GM12878 (cell line): ENCODE data around the gene ARFIP1. TPM values are rescaled to one million over a fixed set of nuclear protein-coding genes. Genes with fewer than 3 reads are reported as not detected.

ENCODE experiments used
- ATAC-seq: fragments of 200-7000 bp; cut with Tn5 transposase; 3 replicates; pipeline ENCODE4 v1.9.1; 2020; ENCODE audit warnings: mild to moderate bottlenecking, moderate library complexity
- BruUV-seq: library from RNA; stranded (reverse); fragments of 400-500 nt; replicated peaks from 2 replicates; lab custom pipeline; 2021; lab: Mats Ljungman, UMichigan
- CTCF ChIA-PET: fragments of 300-600 bp; sonication (Branson Sonifier 250); formaldehyde crosslinking; extraction: SDS; loops from one replicate; lab custom pipeline; 2021; ENCODE audit warnings: inconsistent platforms; lab: Yijun Ruan, JAX
- POLR2A ChIA-PET: fragments of 350-600 bp; formaldehyde crosslinking; extraction: SDS; loops from one replicate; lab custom pipeline; 2021; ENCODE audit warnings: inconsistent platforms; lab: Charles Lee
- RAD21 ChIA-PET: fragments of 300-600 bp; sonication (Branson Sonifier 250); formaldehyde crosslinking; loops from one replicate; lab custom pipeline; 2023; ENCODE audit warnings: antibody characterized with exemption; ENCODE audit not compliant: unreplicated experiment; lab: Charles Lee
- SMC1A ChIA-PET: fragments of 300-600 bp; sonication (Branson Sonifier 250); formaldehyde crosslinking; loops from one replicate; lab custom pipeline; 2023; ENCODE audit not compliant: unreplicated experiment, uncharacterized antibody; lab: Charles Lee
- DNase-seq: peaks from one replicate; pipeline ENCODE4 v3.0.0-alpha.2; 2011; ENCODE audit warnings: low read depth, low spot score
- FAIRE-seq: peaks from 3 replicates; lab custom pipeline; 2011; peaks lifted over from hg19 to GRCh38; lab: Jason Lieb, UNC
- H2AFZ ChIP-seq: 2 replicates; pipeline ENCODE4 v1.6.0; 2011; ENCODE audit warnings: low read depth, low read length, control low read depth; ENCODE audit not compliant: control insufficient read depth
- H3K27ac ChIP-seq: 2 replicates; pipeline ENCODE4 v1.5.1; 2011; ENCODE audit warnings: control low read depth; ENCODE audit not compliant: control insufficient read depth, insufficient read depth
- H3K27me3 ChIP-seq, 2 experiments: replicated peaks in 1 of 2; 2 replicates each; pipeline versions ENCODE4 v1.6.0 to v1.6.1; 2011; ENCODE audit warnings: low read length in 1 of 2; ENCODE audit not compliant: control insufficient read depth in 2 of 2, insufficient read depth in 2 of 2
- H3K36me3 ChIP-seq, 2 experiments: 2 replicates each; pipeline ENCODE4 v1.5.1; 2011; ENCODE audit warnings: low read length in 1 of 2; ENCODE audit not compliant: control insufficient read depth in 2 of 2, insufficient read depth in 2 of 2
- H3K4me1 ChIP-seq: 2 replicates; pipeline ENCODE4 v1.6.1; 2011; ENCODE audit warnings: mild to moderate bottlenecking, low read length, moderate library complexity, mixed read lengths; ENCODE audit not compliant: control insufficient read depth, insufficient read depth
- H3K4me2 ChIP-seq: 2 replicates; pipeline ENCODE4 v1.6.0; 2011; ENCODE audit warnings: control low read depth; ENCODE audit not compliant: control insufficient read depth, insufficient read depth
- H3K4me3 ChIP-seq: fragments of 200-600 bp; sonication (generic); 2 replicates; pipeline ENCODE4 v1.5.1; 2016
- H3K79me2 ChIP-seq: 2 replicates; pipeline ENCODE4 v1.6.0; 2011; ENCODE audit warnings: low read length; ENCODE audit not compliant: control insufficient read depth, insufficient read depth
- H3K9ac ChIP-seq: 2 replicates; pipeline ENCODE4 v1.8.0; 2011; ENCODE audit warnings: low read length, control low read depth, mixed read lengths; ENCODE audit not compliant: control insufficient read depth, insufficient read depth
- H3K9me3 ChIP-seq: replicated peaks from 3 replicates; pipeline ENCODE4 v1.5.1; 2011; ENCODE audit warnings: mild to moderate bottlenecking, low read length; ENCODE audit not compliant: control insufficient read depth, insufficient read depth
- H4K20me1 ChIP-seq: 2 replicates; pipeline ENCODE4 v1.6.0; 2011; ENCODE audit not compliant: control insufficient read depth, insufficient read depth
- ATF7 ChIP-seq: fragments of 450-650 bp; IDR thresholded peaks from 2 replicates; pipeline ENCODE4 v1.6.1; 2016; ENCODE audit warnings: low read depth, mild to moderate bottlenecking
- ETV6 ChIP-seq, 2 experiments: fragments of 450-650 bp in 1 of 2; IDR thresholded peaks in 1 of 2; conservative IDR thresholded peaks in 1 of 2; 2 replicates each; pipeline ENCODE4 v1.6.1; 2014; ENCODE audit warnings: antibody characterized with exemption in 1 of 2, borderline replicate concordance in 1 of 2, low read depth in 1 of 2, mild to moderate bottlenecking in 1 of 2, moderate library complexity in 1 of 2
- MTA2 ChIP-seq: fragments of 450-650 bp; IDR thresholded peaks from 2 replicates; pipeline ENCODE4 v1.6.1; 2016; ENCODE audit warnings: low read depth, mild to moderate bottlenecking, moderate library complexity
- MYB ChIP-seq: fragments of 150-350 bp; IDR thresholded peaks from 2 replicates; pipeline ENCODE4 v1.6.1; 2014; ENCODE audit warnings: mild to moderate bottlenecking, low read depth, low read length, borderline replicate concordance
- RB1 ChIP-seq: fragments of 450-650 bp; formaldehyde crosslinking; IDR thresholded peaks from 2 replicates; pipeline ENCODE4 v1.6.1; 2017; ENCODE audit warnings: mild to moderate bottlenecking, borderline replicate concordance
- SREBF1 ChIP-seq: IDR thresholded peaks from 2 replicates; pipeline ENCODE4 v1.6.1; 2012; ENCODE audit warnings: mild to moderate bottlenecking, low read length
- TBL1XR1 ChIP-seq: IDR thresholded peaks from 2 replicates; pipeline ENCODE4 v1.6.1; 2012; ENCODE audit warnings: low read depth, low read length, improper control_type of control experiment
- TCF7 ChIP-seq: IDR thresholded peaks from 2 replicates; pipeline ENCODE4 v1.6.1; 2014; ENCODE audit warnings: antibody characterized with exemption, borderline replicate concordance
- WRNIP1 ChIP-seq: IDR thresholded peaks from 2 replicates; pipeline ENCODE4 v1.6.1; 2011; ENCODE audit warnings: low read depth, low read length, improper control_type of control experiment, borderline replicate concordance
- ZNF622 ChIP-seq: fragments of 450-650 bp; IDR thresholded peaks from 2 replicates; pipeline ENCODE4 v1.6.1; 2017; ENCODE audit warnings: mild to moderate bottlenecking, inconsistent platforms
- WGBS: methylation state at CpG from one replicate; pipeline ENCODE4 v1.1.6; 2016; ENCODE audit warnings: low lambda C conversion rate; ENCODE audit not compliant: insufficient replicate concordance, insufficient coverage; ENCODE audit errors: missing lambda C conversion rate; 5-methylcytosine and 5-hydroxymethylcytosine counted together
- in situ Hi-C: fragments of 300-500 bp; cut with MboI; formaldehyde crosslinking; loops from 9 replicates; pipeline ENCODE4 v1.14.3; 2018; ENCODE audit warnings: mixed read lengths
- intact Hi-C: fragments of 100-400 bp; cut with micrococcal nuclease; formaldehyde crosslinking; loops from one replicate; pipeline ENCODE4 v1.14.2; 2022; ENCODE audit not compliant: unreplicated experiment
- polyA plus RNA-seq, 11 experiments: library from polyadenylated mRNA; depleted of rRNA in 4 of 11; unstranded in 6 of 11; stranded (reverse) in 5 of 11; fragments of >200 nt; fragmentation: Nextera tagmentation in 4 of 11; fragmentation: Illumina TruSeq in 1 of 11; extraction: Ambion mirVana in 4 of 11; extraction: Trizol in 1 of 11; gene quantifications; 1 replicate in 1 of 11; 2 replicates in 10 of 11; pipeline versions ENCODE4 v1.2.1 to v1.2.3, GENCODE V29; 2011 to 2016; ENCODE audit warnings: inconsistent platforms in 2 of 11, missing spikeins in 2 of 11, low read depth in 1 of 11
- total RNA-seq, 4 experiments: library from RNA; depleted of rRNA in 3 of 4; stranded (reverse); fragments of >200 nt in 3 of 4; fragmentation: Illumina TruSeq in 1 of 4; extraction: Trizol in 1 of 4; gene quantifications; 2 replicates each; pipeline versions ENCODE4 v1.2.1 to v1.2.3, GENCODE V29; 2013 to 2021
- TF ChIP-seq, protein P1 (sequence below): fragments of 450-650 bp; IDR thresholded peaks from 2 replicates; pipeline ENCODE4 v1.6.1; 2018; ENCODE audit warnings: borderline replicate concordance, mild to moderate bottlenecking; ENCODE audit not compliant: partially characterized antibody
- TF ChIP-seq, protein P2 (sequence below): IDR thresholded peaks from 2 replicates; pipeline ENCODE4 v1.6.1; 2011; ENCODE audit warnings: borderline replicate concordance, low read depth, mild to moderate bottlenecking, moderate library complexity, low read length; ENCODE audit not compliant: insufficient read depth, poor library complexity, severe bottlenecking
- TF ChIP-seq, protein P3 (sequence below): IDR thresholded peaks from 2 replicates; pipeline ENCODE4 v1.6.1; 2012; ENCODE audit warnings: low read depth, low read length, improper control_type of control experiment
- TF ChIP-seq, protein P4 (sequence below): IDR thresholded peaks from 2 replicates; pipeline ENCODE4 v1.6.1; 2012; ENCODE audit warnings: low read depth, low read length, improper control_type of control experiment

The ARFIP1 gene
- total and polyA plus RNA-seq, 10 of the 15 experiments (the other 5 are each of a cell fraction or from before 2014, with no cell fraction given): 9.5 to 21.7 (median 15.4) TPM

DNA sequence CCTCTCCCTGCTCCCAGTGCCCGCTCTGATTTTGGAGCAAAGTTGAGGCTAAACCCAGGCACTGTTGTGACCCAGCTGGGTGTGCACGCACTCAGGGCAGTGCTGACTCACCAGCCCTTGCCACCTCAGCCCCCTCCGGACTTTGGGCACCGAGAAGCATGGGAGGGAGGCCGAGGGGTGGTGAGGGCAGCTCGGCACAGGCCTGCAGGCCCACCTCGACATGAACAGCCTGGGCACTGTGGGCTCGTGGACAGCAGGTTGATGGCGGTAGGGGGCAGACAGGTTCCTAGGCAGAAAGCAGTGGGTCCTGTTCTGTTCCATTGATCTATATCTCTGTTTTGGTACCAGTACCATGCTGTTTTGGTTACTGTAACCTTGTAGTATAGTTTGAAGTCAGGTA, 31.1 kb upstream of the ARFIP1 start (continued):
- TF ChIP-seq, protein P1, sequence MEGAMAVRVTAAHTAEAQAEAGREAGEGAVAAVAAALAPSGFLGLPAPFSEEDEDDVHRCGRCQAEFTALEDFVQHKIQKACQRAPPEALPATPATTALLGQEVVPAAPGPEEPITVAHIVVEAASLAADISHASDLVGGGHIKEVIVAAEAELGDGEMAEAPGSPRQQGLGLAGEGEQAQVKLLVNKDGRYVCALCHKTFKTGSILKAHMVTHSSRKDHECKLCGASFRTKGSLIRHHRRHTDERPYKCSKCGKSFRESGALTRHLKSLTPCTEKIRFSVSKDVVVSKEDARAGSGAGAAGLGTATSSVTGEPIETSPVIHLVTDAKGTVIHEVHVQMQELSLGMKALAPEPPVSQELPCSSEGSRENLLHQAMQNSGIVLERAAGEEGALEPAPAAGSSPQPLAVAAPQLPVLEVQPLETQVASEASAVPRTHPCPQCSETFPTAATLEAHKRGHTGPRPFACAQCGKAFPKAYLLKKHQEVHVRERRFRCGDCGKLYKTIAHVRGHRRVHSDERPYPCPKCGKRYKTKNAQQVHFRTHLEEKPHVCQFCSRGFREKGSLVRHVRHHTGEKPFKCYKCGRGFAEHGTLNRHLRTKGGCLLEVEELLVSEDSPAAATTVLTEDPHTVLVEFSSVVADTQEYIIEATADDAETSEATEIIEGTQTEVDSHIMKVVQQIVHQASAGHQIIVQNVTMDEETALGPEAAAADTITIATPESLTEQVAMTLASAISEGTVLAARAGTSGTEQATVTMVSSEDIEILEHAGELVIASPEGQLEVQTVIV: no peak
- TF ChIP-seq SREBF1 (no peak), ATF7 (no peak)

DNA sequence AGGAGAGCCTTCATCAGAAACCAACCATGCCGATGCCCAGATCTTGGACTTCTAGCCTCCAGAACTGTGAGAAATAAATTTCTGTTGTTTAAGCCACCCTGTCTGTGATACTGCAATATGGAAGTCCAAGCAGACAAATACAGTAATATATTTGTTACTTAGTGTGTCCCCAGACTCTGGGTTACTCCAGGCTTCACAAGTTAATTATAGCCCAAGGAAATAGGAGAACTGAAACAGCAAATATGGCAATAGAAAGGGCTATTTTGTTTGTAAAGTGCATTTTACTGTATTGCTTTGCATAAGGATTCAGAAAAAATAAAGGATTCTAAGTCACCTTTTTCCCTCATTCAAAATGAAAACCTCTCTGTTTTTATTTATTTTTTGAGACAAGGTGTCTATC, 16.0 kb upstream of the ARFIP1 start:
- no TSS peak for BruUV-seq
- no peaks in the 10 kb centered on the region for H4K20me1 ChIP-seq
- no peak overlapping the region for H3K27ac ChIP-seq
- POLR2A ChIA-PET: no interaction called here
- H3K4me1 ChIP-seq: no peaks in the 10 kb centered on the region
- intact Hi-C loops (no loop called here), in situ Hi-C loops (no loop called here)
- no peak for DNase-seq
- no peak overlapping the region for H3K4me2 ChIP-seq
- no peak for ATAC-seq
- CTCF ChIA-PET: no interaction called here
- no peaks in the 10 kb centered on the region for H3K9me3 ChIP-seq
- RAD21 ChIA-PET: no interaction called here
- TF ChIP-seq TCF7 (no peak), WRNIP1 (no peak), MTA2 (no peak), ETV6 (conservative IDR thresholded peaks at IDR 0.05 in 1 of 2, IDR thresholded peaks at IDR 0.05 in 1 of 2; ENCODE audit: borderline replicate concordance in 1 of 2, low read depth in 1 of 2) (no peak), ZNF622 (no peak), TBL1XR1 (no peak), RB1 (no peak), MYB (no peak)
- TF ChIP-seq, protein P2, sequence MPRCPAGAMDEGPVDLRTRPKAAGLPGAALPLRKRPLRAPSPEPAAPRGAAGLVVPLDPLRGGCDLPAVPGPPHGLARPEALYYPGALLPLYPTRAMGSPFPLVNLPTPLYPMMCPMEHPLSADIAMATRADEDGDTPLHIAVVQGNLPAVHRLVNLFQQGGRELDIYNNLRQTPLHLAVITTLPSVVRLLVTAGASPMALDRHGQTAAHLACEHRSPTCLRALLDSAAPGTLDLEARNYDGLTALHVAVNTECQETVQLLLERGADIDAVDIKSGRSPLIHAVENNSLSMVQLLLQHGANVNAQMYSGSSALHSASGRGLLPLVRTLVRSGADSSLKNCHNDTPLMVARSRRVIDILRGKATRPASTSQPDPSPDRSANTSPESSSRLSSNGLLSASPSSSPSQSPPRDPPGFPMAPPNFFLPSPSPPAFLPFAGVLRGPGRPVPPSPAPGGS: no peak
- TF ChIP-seq, protein P3, sequence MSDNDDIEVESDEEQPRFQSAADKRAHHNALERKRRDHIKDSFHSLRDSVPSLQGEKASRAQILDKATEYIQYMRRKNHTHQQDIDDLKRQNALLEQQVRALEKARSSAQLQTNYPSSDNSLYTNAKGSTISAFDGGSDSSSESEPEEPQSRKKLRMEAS: no peak
- TF ChIP-seq, protein P4, sequence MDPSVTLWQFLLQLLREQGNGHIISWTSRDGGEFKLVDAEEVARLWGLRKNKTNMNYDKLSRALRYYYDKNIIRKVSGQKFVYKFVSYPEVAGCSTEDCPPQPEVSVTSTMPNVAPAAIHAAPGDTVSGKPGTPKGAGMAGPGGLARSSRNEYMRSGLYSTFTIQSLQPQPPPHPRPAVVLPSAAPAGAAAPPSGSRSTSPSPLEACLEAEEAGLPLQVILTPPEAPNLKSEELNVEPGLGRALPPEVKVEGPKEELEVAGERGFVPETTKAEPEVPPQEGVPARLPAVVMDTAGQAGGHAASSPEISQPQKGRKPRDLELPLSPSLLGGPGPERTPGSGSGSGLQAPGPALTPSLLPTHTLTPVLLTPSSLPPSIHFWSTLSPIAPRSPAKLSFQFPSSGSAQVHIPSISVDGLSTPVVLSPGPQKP: no peak
- SMC1A ChIA-PET: interaction anchor here (1.1 kb wide), 1 partner anchor 11 kb away, joined by 3 read pairs; no protein-coding TSS in a partner anchor
- H3K79me2 ChIP-seq: no peaks in the 10 kb centered on the region
- H2AFZ ChIP-seq: no peak overlapping the region
- H3K4me3 ChIP-seq: no peak overlapping the region
- 95% methylated on average over 1 of the region's 1 CpG for WGBS
- FAIRE-seq: no peak
- no peaks in the 10 kb centered on the region for H3K27me3 ChIP-seq
- no peak overlapping the region for H3K9ac ChIP-seq
- no peaks in the 10 kb centered on the region for H3K36me3 ChIP-seq
